ENCODE data around the gene OPCML.

The OPCML gene

DNA sequence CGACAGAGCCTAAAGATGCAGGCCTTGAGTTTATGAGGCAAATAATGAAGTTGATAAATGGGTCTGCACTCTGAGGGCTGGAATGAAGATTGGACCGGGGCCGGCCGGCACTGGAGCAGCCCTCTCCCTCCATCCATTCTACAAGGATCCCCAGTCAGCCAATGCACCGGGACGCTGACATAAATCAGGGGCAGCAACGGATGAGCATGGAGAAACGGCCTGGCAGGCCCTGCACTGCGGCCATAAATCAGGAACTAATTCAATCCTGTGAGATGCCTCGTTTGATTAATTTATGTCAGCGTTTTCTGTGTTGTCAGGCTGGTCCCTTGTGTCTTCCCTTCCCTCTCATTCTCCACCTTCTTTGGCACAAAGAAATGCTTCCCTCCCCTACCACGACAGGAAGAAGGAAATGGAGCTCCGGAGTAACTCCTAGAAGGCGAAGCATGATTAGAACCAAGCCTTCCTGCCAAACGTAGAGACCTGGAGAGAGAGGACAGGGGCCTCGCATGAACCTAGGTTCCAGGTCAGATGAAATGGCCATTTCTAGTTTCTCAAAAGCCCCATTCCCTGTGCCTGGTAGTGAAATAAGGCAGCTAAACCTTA, 358.4 kb downstream of the OPCML start:
- H3K27ac Mint-ChIP-seq = no peak overlapping the region
- DNase-seq (ENCODE audit: low spot score in 2 of 2) (no peak), ATAC-seq (no peak)
- H3K9me3 Mint-ChIP-seq = peaks cover 4% of the 10 kb centered on the region
- H3K4me3 Mint-ChIP-seq = no peak overlapping the region
- no peaks in the 10 kb centered on the region for H3K4me1 Mint-ChIP-seq
- no peaks in the 10 kb centered on the region for H3K36me3 Mint-ChIP-seq

DNA sequence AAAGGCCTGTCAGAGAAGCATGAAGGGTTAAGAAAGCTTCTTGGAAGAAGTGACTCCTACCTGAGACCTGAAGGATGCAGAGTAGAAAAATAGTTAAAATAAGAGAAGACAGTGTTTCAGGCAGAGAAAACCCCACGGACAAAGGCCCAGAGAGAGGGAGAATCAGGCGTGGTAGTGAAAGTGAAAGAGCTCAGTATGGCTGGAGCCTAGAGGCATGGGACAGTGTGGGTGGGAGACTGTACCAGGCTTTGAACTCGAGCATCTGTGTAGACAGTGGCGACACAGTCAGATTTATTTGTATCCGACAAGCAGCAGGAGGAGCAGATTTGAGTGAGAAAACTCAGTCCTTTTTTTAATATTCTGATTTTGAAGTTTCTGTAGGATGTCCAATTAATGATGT, 360.0 kb downstream of the OPCML start:
- Mint-ChIP-seq H3K27ac (no peak overlapping the region), H3K4me1 (no peaks in the 10 kb centered on the region), H3K36me3 (no peaks in the 10 kb centered on the region), H3K4me3 (no peak overlapping the region), H3K9me3 (peaks cover 7% of the 10 kb centered on the region)
- ATAC-seq (no peak), DNase-seq (ENCODE audit: low spot score in 2 of 2) (no peak)

GRCh38 chr11:133171374-133171773, 360.9 kb downstream of the OPCML start:
- H3K4me3 Mint-ChIP-seq = no peak overlapping the region
- no peak for ATAC-seq
- no peak for DNase-seq (ENCODE audit: low spot score in 2 of 2)

GRCh38 chr11:133168016-133168415, 364.3 kb downstream of the OPCML start:
- Mint-ChIP-seq H3K9me3 (peaks cover 3% of the 10 kb centered on the region), H3K4me3 (no peak overlapping the region), H3K27ac (no peak overlapping the region), H3K4me1 (no peaks in the 10 kb centered on the region), H3K36me3 (no peaks in the 10 kb centered on the region)
- DNase-seq (ENCODE audit: low spot score in 2 of 2) (no peak), ATAC-seq (no peak)

More at GRCh38 chr11:133171374-133171773, 360.9 kb downstream of the OPCML start:
- H3K36me3 Mint-ChIP-seq = no peaks in the 10 kb centered on the region
- H3K9me3 Mint-ChIP-seq = peaks cover 7% of the 10 kb centered on the region
- no peaks in the 10 kb centered on the region for H3K4me1 Mint-ChIP-seq
- no peak overlapping the region for H3K27ac Mint-ChIP-seq

DNA sequence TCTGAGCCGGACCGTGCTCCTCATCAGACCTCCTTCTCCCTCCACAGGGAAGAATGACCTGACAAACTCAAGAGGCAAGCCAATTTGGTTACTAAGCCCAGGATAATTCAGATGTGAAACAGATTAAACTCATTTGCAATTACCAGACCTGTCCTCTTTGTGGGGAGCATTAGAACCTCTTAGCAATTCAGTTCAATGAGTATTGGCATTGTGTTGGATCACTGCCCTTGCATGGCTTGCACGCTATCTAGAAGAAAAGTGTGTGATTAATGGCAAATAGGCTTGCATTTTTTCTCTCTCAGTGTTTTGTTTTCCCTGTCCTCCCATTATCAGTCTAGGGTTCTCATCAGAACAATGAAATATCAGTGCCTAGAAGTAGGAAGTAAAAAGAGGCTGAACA, 365.6 kb downstream of the OPCML start:
- H3K27ac Mint-ChIP-seq = no peak overlapping the region

GRCh38 chr11:133164986-133165385, 367.3 kb downstream of the OPCML start:
- H3K9me3 Mint-ChIP-seq = peaks cover 3% of the 10 kb centered on the region
- no peak for DNase-seq (ENCODE audit: low spot score in 2 of 2)
- no peak for ATAC-seq
- no peaks in the 10 kb centered on the region for H3K36me3 Mint-ChIP-seq
- H3K27ac Mint-ChIP-seq = no peak overlapping the region
- H3K4me3 Mint-ChIP-seq = no peak overlapping the region
- H3K4me1 Mint-ChIP-seq = no peaks in the 10 kb centered on the region

More for the DNA sequence above, 365.6 kb downstream of the OPCML start:
- no peaks in the 10 kb centered on the region for H3K4me1 Mint-ChIP-seq
- DNase-seq (ENCODE audit: low spot score in 2 of 2) (no peak), ATAC-seq (no peak)
- no peak overlapping the region for H3K4me3 Mint-ChIP-seq
- H3K9me3 Mint-ChIP-seq = peaks cover 3% of the 10 kb centered on the region
- no peaks in the 10 kb centered on the region for H3K36me3 Mint-ChIP-seq

DNA sequence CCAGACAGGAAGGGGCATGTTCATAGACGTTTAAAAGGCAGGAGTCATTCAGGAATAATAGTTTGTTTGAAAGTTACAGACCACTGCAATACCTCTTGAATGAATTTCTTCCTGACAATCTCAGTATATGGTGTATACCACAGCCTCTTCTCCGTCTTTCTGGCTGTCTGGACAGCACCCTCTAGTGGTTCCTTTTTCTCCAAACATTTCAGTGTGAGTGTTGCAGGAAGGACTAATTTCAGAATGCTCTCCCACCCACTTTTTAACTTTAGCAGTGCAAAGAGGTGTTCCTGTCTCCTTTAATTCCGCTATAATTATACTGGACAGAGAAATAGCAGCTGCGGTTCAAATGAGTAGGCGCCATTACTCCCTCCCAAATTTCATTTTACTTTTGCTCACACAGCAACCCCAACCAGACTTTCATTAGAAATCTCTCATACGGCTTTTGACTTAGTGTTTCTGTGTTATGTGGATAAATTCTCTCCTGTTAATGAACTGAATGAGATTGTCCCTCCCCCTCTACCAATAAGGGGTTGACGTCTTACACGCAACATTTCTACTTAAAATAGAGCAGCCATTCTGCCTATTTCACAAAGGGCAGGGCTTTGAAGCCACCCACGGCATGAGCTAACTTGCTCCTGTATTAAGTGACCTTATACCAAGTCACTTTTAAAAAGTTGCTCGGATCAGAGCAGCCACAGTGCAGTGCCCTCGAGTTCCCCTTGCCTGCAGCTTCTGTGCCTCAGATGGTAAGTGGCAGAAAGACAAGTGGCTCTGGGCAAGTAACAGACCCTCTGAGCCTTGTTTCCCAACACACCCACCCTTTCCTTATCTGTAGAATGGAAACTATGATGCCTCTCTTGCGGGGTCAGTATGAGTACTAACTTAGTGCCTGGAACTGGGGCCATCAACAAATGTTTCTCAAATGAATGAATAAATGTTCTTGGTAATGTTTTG, 368.6 kb downstream of the OPCML start:
- H3K36me3 Mint-ChIP-seq = no peaks in the 10 kb centered on the region
- no peak for DNase-seq (ENCODE audit: low spot score in 2 of 2)
- H3K27ac Mint-ChIP-seq = no peak overlapping the region
- no peak for ATAC-seq
- H3K4me3 Mint-ChIP-seq = no peak overlapping the region
- H3K4me1 Mint-ChIP-seq = no peaks in the 10 kb centered on the region
- H3K9me3 Mint-ChIP-seq = peaks cover 3% of the 10 kb centered on the region

DNA sequence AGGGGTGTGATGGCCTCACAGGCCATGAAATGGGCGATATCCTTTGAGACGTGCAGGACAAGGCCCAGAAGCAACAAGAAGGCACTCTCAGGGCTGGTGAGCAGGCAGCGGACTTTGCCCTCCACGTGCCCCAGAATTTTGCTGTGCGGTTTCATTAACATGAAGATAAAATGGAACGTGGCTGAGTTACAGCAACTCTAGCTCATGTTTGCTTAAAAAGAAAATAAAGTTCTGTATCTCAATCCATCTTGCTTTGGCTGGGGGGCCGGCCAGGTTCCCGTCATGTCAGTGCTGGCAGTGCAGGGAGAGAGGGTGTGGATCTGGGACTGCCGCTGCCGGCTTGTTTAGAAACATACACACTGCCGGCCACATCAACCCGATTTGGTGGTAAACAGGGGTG, 370.1 kb downstream of the OPCML start:
- ATAC-seq = no peak
- no peak for DNase-seq (ENCODE audit: low spot score in 2 of 2)
- no peaks in the 10 kb centered on the region for H3K9me3 Mint-ChIP-seq
- H3K27ac Mint-ChIP-seq = no peak overlapping the region
- no peak overlapping the region for H3K4me3 Mint-ChIP-seq
- H3K4me1 Mint-ChIP-seq = no peaks in the 10 kb centered on the region
- H3K36me3 Mint-ChIP-seq = no peaks in the 10 kb centered on the region

DNA sequence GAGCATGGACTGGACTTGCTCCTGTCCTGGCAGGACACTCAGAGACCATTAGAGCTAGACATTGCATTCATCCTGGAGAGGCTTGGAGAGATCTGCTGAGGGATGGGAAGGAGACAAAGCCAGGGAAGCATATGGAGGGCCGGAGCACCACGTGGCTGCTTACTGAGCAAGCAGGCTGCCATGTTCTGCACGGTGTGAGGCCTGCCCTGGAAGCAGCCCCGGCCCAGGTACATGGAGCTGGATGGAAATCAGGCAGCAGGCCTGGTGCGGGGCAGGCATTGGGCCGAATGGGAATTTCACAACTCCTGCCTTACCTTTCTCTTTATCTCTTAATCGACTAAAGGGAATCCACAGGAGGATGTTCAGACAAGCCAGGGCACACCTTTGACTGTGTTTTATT, 371.5 kb downstream of the OPCML start:
- no peak overlapping the region for H3K27ac Mint-ChIP-seq
- peak; percentile 29 for ATAC-seq
- H3K4me1 Mint-ChIP-seq = no peaks in the 10 kb centered on the region
- no peaks in the 10 kb centered on the region for H3K9me3 Mint-ChIP-seq
- DNase-seq (ENCODE audit: low spot score in 2 of 2) = no peak
- no peaks in the 10 kb centered on the region for H3K36me3 Mint-ChIP-seq
- no peak overlapping the region for H3K4me3 Mint-ChIP-seq

DNA sequence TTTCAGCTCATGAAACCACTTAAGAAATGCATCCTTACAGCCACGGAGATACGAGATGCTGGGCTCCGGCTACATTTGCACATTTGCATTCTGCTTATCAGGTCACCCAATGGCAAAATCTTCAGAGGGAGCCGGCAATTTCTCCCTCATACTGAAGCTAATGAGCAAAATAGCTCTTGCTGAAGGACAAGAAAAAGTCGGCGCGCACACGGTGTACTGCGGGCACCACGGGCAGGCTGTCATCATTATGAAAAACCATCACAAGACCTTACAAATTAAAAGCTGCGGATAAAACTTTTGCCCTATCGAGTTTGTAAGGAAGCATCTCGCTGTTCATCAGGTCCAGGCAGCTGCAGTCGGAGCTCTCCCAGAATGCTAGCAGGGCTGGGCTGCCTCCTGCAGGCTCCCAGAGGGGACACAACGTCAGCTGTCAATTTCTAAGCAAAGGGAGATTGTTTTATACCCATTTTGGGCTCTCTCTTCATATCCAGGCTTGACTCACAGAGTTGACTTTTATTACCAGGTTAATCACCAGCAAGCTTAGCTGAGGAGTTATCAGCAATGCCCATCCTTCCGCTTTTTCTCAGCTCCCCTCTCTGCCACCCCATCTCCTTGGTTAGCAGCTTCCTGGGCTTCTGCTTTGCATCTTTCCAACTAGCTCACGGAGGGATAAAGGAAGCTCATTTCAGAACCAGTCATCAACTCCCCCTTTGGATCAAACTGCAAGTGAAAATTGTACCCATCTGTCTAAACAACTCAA, 375.1 kb downstream of the OPCML start:
- no peaks in the 10 kb centered on the region for H3K4me1 Mint-ChIP-seq
- no peak for ATAC-seq
- no peak overlapping the region for H3K4me3 Mint-ChIP-seq
- DNase-seq (ENCODE audit: low spot score in 2 of 2) = no peak
- no peak overlapping the region for H3K27ac Mint-ChIP-seq
- H3K36me3 Mint-ChIP-seq = no peaks in the 10 kb centered on the region
- no peaks in the 10 kb centered on the region for H3K9me3 Mint-ChIP-seq

DNA sequence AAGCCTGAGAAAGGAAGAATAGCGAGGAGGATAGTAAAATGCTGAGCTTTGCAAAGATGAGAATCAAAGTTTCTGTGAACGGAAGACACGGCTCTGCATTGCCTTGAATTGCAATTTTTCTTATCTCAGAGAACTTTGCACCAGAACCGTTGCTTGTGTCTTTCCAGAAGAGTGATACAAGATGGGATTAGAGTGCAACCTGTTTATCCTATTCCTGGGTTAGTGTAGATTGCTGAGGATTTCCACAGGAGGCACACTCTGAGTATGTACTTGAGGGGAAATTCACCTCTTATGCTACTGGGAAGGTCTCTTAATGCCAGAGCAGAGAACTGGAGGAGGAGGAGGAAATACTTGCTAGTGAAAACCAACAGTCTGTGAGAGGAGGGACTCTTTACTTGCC, 377.5 kb downstream of the OPCML start:
- no peaks in the 10 kb centered on the region for H3K4me1 Mint-ChIP-seq
- H3K9me3 Mint-ChIP-seq = no peaks in the 10 kb centered on the region
- H3K36me3 Mint-ChIP-seq = no peaks in the 10 kb centered on the region

DNA sequence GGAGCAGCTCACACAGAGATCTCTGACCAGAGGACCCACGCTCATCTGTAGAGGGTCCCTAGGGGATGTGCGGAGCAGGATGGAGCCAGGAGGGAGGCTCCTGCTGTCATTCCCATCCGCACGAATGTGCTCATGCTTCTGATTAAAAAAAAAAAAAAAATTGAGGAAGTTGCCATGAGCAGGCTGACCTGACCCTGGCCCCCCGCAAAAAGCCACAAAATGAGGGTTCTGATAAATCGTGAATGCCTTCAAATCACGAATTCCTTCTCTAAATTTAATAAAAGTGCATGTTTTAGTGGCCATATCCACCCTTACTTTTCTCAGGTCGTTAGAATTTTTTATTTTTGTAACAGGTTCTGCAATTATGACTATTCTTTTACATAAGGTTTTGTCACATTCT, 378.2 kb downstream of the OPCML start:
- DNase-seq (ENCODE audit: low spot score in 2 of 2) = no peak
- Mint-ChIP-seq H3K27ac (no peak overlapping the region), H3K4me1 (no peaks in the 10 kb centered on the region), H3K9me3 (no peaks in the 10 kb centered on the region), H3K36me3 (no peaks in the 10 kb centered on the region), H3K4me3 (no peak overlapping the region)
- no peak for ATAC-seq

More for the DNA sequence above, 377.5 kb downstream of the OPCML start:
- Mint-ChIP-seq H3K27ac (no peak overlapping the region), H3K4me3 (no peak overlapping the region)
- DNase-seq (ENCODE audit: low spot score in 2 of 2) = no peak
- ATAC-seq = no peak

DNA sequence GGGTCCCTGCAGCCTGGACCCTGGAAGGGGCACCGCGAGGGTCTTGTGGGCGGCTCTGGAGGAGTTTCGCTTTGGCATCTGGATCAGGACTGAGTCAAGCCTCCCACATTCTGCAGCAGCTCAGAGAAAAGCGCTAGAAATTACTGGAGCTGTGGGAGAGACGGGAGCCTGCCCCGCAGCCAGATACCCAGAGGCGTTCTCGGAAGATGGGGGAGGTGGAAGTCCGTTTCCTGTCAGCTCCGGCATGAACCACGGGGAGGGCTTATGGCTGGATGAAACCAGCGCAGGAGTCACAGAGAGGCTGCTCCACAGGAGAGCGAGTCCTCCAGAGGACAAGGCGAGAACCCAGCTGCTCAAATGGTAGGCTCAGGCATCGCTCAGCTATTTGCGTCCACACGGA, 379.3 kb downstream of the OPCML start:
- ATAC-seq (no peak), DNase-seq (ENCODE audit: low spot score in 2 of 2) (no peak)
- no peak overlapping the region for H3K4me3 Mint-ChIP-seq
- no peak overlapping the region for H3K27ac Mint-ChIP-seq
- no peaks in the 10 kb centered on the region for H3K4me1 Mint-ChIP-seq
- no peaks in the 10 kb centered on the region for H3K36me3 Mint-ChIP-seq
- no peaks in the 10 kb centered on the region for H3K9me3 Mint-ChIP-seq

DNA sequence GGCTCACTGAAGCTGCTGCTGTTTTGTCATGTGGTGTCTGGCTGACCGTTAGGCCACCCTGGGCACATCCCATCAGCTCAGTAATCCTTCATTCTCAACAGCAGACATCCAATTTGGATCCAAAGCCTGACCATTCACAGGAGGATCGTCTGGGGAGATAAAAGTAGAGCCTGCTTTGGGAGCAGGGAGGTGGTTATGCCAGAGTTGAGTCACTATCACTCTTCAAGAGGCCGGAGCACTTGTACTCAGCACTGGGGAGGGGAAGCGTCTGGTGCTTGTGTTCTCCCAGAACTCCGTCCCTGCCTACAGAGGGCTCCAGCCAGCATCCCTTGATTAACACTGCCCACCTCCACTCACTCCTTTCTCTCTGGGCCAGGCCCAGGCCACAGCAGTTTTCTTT, 382.6 kb downstream of the OPCML start:
- Mint-ChIP-seq H3K9me3 (peaks cover 7% of the 10 kb centered on the region), H3K27ac (no peak overlapping the region), H3K4me1 (no peaks in the 10 kb centered on the region), H3K36me3 (no peaks in the 10 kb centered on the region), H3K4me3 (no peak overlapping the region)
- ATAC-seq = no peak
- DNase-seq (ENCODE audit: low spot score in 2 of 2) = no peak

GRCh38 chr11:133147625-133148024, 384.7 kb downstream of the OPCML start:
- H3K9me3 Mint-ChIP-seq = peaks cover 7% of the 10 kb centered on the region
- no peaks in the 10 kb centered on the region for H3K4me1 Mint-ChIP-seq
- H3K27ac Mint-ChIP-seq = no peak overlapping the region
- H3K36me3 Mint-ChIP-seq = no peaks in the 10 kb centered on the region
- H3K4me3 Mint-ChIP-seq = no peak overlapping the region
- DNase-seq (ENCODE audit: low spot score in 2 of 2) (no peak), ATAC-seq (no peak)

Data from stimulated activated effector memory CD8-positive, alpha-beta T cell treated with anti-CD3 and anti-CD28 coated beads, Interleukin-12 subunit alpha, Interleukin-12 subunit beta, amount 100 ng/mL, for 72 hours (primary cell).